Activated CD4-positive, alpha-beta T cell treated with anti-CD3 and anti-CD28 coated beads, Interleukin-2, amount 10 ng/mL, durations not matched to agents 7 days and 5 days (primary cell): ENCODE measurements around the gene ADH1B. TPM values are rescaled to one million over a fixed set of nuclear protein-coding genes. Genes with fewer than 3 reads are reported as not detected.
"Not testable (repeated sequence)": the region's sequence is repeated elsewhere in the genome, so short reads cannot be mapped to it uniquely, and the experiment has no call there.

ENCODE experiments used
- CTCF ChIA-PET: fragments of 350-600 bp; sonication (Branson Sonifier 250); formaldehyde crosslinking; loops from one replicate; lab custom pipeline; 2021; ENCODE audit warnings: antibody characterized with exemption; lab: Charles Lee
- POLR2A ChIA-PET: fragments of 350-600 bp; sonication (Branson Sonifier 250); formaldehyde crosslinking; loops from one replicate; lab custom pipeline; 2021; ENCODE audit warnings: antibody characterized with exemption; lab: Charles Lee
- DNase-seq: peaks from one replicate; pipeline ENCODE4 v3.0.0-alpha.2; 2020
- H3K27ac Mint-ChIP-seq: one replicate; pipeline ENCODE4 v1.8.0; 2021; ENCODE audit warnings: mild to moderate bottlenecking, moderate library complexity, mixed read lengths
- H3K27me3 Mint-ChIP-seq: one replicate; pipeline ENCODE4 v1.8.0; 2021; ENCODE audit warnings: mixed read lengths
- H3K36me3 Mint-ChIP-seq: one replicate; pipeline ENCODE4 v1.8.0; 2021; ENCODE audit warnings: low read depth, mixed read lengths
- H3K4me1 Mint-ChIP-seq: one replicate; pipeline ENCODE4 v1.8.0; 2021; ENCODE audit warnings: mixed read lengths
- H3K4me3 Mint-ChIP-seq: one replicate; pipeline ENCODE4 v1.8.0; 2021; ENCODE audit warnings: mild to moderate bottlenecking, moderate library complexity, mixed read lengths
- H3K9me3 Mint-ChIP-seq: one replicate; pipeline ENCODE4 v1.8.0; 2021; ENCODE audit warnings: mixed read lengths
- total RNA-seq, 2 experiments: library from RNA; stranded (reverse); gene quantifications; one replicate each; pipeline ENCODE4 v1.2.3, GENCODE V29; 2021

ADH1B gene
- total RNA-seq, result not detected

GRCh38 chr4:99321241-99322191 is at the start of gene ADH1B:
Gene ADH1B, minus strand, starts transcription at chr4:99321401. Its CDS starts 70 bp downstream, at chr4:99321331.
- H3K36me3 Mint-ChIP-seq, result no peaks in the 10 kb centered on the region
- no peaks in the 10 kb centered on the region for H3K9me3 Mint-ChIP-seq
- H3K27me3 Mint-ChIP-seq, result peaks cover 11% of the 10 kb centered on the region
- H3K4me1 Mint-ChIP-seq, result no peaks in the 10 kb centered on the region
- CTCF ChIA-PET, result no interaction called here
- H3K27ac Mint-ChIP-seq, result no peak within 1 kb of the TSS
- DNase-seq, result no peak
- H3K4me3 Mint-ChIP-seq, result no peak within 1 kb of the TSS
- POLR2A ChIA-PET, result no interaction called here

GRCh38 chr4:99367817-99368216 is 46.6 kb upstream of the ADH1B start:
- CTCF ChIA-PET, result interaction anchor here (0.7 kb wide), 1 partner anchor 77 kb away, joined by 3 read pairs; no protein-coding TSS in a partner anchor
- not testable (repeated sequence) for H3K4me3 Mint-ChIP-seq

GRCh38 chr4:99366491-99366890 is 45.3 kb upstream of the ADH1B start:
- Mint-ChIP-seq H3K27me3 (peaks cover 8% of the 10 kb centered on the region), H3K36me3 (no peaks in the 10 kb centered on the region), H3K27ac (no peak overlapping the region), H3K9me3 (no peaks in the 10 kb centered on the region), H3K4me1 (no peaks in the 10 kb centered on the region), H3K4me3 (no peak overlapping the region)
- no peak for DNase-seq
- ChIA-PET CTCF (interaction anchor here (1.2 kb wide), 1 partner anchor 13 kb away, joined by 3 read pairs; no protein-coding TSS in a partner anchor), POLR2A (no interaction called here)

More at GRCh38 chr4:99367817-99368216, 46.6 kb upstream of the ADH1B start:
- H3K9me3 Mint-ChIP-seq, H3K36me3 Mint-ChIP-seq, H3K27me3 Mint-ChIP-seq, H3K4me1 Mint-ChIP-seq, H3K27ac Mint-ChIP-seq, DNase-seq, POLR2A ChIA-PET: not testable (repeated sequence)

GRCh38 chr4:99362768-99363167 is 41.6 kb upstream of the ADH1B start:
- H3K4me1 Mint-ChIP-seq, result no peaks in the 10 kb centered on the region
- no peak overlapping the region for H3K27ac Mint-ChIP-seq
- H3K9me3 Mint-ChIP-seq, result no peaks in the 10 kb centered on the region
- H3K4me3 Mint-ChIP-seq, result no peak overlapping the region
- no peaks in the 10 kb centered on the region for H3K36me3 Mint-ChIP-seq
- ChIA-PET CTCF (no interaction called here), POLR2A (no interaction called here)
- DNase-seq, result no peak
- peaks cover 11% of the 10 kb centered on the region for H3K27me3 Mint-ChIP-seq

GRCh38 chr4:99361899-99362275 is 40.7 kb upstream of the ADH1B start:
- H3K9me3 Mint-ChIP-seq, result no peaks in the 10 kb centered on the region
- no peak overlapping the region for H3K27ac Mint-ChIP-seq
- no peaks in the 10 kb centered on the region for H3K4me1 Mint-ChIP-seq
- DNase-seq, result no peak
- POLR2A ChIA-PET, result no interaction called here
- H3K4me3 Mint-ChIP-seq, result no peak overlapping the region
- no peaks in the 10 kb centered on the region for H3K36me3 Mint-ChIP-seq
- peaks cover 11% of the 10 kb centered on the region for H3K27me3 Mint-ChIP-seq
- CTCF ChIA-PET, result no interaction called here

GRCh38 chr4:99361268-99361898 is 40.2 kb upstream of the ADH1B start:
- Mint-ChIP-seq H3K27me3 (peaks cover 14% of the 10 kb centered on the region), H3K36me3 (no peaks in the 10 kb centered on the region), H3K27ac (no peak overlapping the region), H3K9me3 (no peaks in the 10 kb centered on the region), H3K4me3 (no peak overlapping the region), H3K4me1 (peaks cover 4% of the 10 kb centered on the region)
- ChIA-PET CTCF (no interaction called here), POLR2A (no interaction called here)
- no peak for DNase-seq

GRCh38 chr4:99359480-99360204 is 38.4 kb upstream of the ADH1B start:
- POLR2A ChIA-PET, result no interaction called here
- H3K36me3 Mint-ChIP-seq, result no peaks in the 10 kb centered on the region
- peaks cover 15% of the 10 kb centered on the region for H3K27me3 Mint-ChIP-seq
- H3K9me3 Mint-ChIP-seq, result peaks cover 5% of the 10 kb centered on the region
- H3K4me3 Mint-ChIP-seq, result no peak overlapping the region
- CTCF ChIA-PET, result no interaction called here
- peaks cover 10% of the 10 kb centered on the region for H3K4me1 Mint-ChIP-seq
- no peak for DNase-seq
- H3K27ac Mint-ChIP-seq, result no peak overlapping the region

- DNase-seq, result no peak
- Mint-ChIP-seq H3K27me3 (peaks cover 12% of the 10 kb centered on the region), H3K9me3 (peaks cover 11% of the 10 kb centered on the region), H3K27ac (no peak overlapping the region), H3K4me1 (peaks cover 10% of the 10 kb centered on the region), H3K4me3 (no peak overlapping the region), H3K36me3 (no peaks in the 10 kb centered on the region)
- ChIA-PET POLR2A (no interaction called here), CTCF (no interaction called here)
Measured at GRCh38 chr4:99357948-99358347, 36.7 kb upstream of the ADH1B start.

GRCh38 chr4:99356992-99357391 is 35.8 kb upstream of the ADH1B start:
- Mint-ChIP-seq H3K9me3 (peaks cover 11% of the 10 kb centered on the region), H3K4me1 (peaks cover 10% of the 10 kb centered on the region), H3K27me3 (peaks cover 12% of the 10 kb centered on the region), H3K27ac (no peak overlapping the region), H3K4me3 (no peak overlapping the region), H3K36me3 (no peaks in the 10 kb centered on the region)
- CTCF ChIA-PET, result no interaction called here
- no peak for DNase-seq
- POLR2A ChIA-PET, result no interaction called here

GRCh38 chr4:99356149-99356548 is 34.9 kb upstream of the ADH1B start:
- H3K36me3 Mint-ChIP-seq, DNase-seq, POLR2A ChIA-PET, H3K27ac Mint-ChIP-seq, H3K4me3 Mint-ChIP-seq: not testable (repeated sequence)
- Mint-ChIP-seq H3K4me1 (peaks cover 10% of the 10 kb centered on the region), H3K27me3 (peaks cover 12% of the 10 kb centered on the region), H3K9me3 (peaks cover 11% of the 10 kb centered on the region)
- CTCF ChIA-PET, result interaction anchor here (0.6 kb wide), 1 partner anchor 1778 kb away, joined by 3 read pairs; no protein-coding TSS in a partner anchor

GRCh38 chr4:99352602-99353537 is 31.7 kb upstream of the ADH1B start, which contains the start of gene ADH1C:
Gene ADH1C, minus strand, starts transcription at chr4:99352746. Its CDS starts 71 bp downstream, at chr4:99352675.
- ChIA-PET CTCF (interaction anchor here (1.1 kb wide), 1 partner anchor 14 kb away, joined by 3 read pairs; no protein-coding TSS in a partner anchor), POLR2A (interaction anchor here (0.6 kb wide), 1 partner anchor 49 kb away, joined by 16 read pairs; no protein-coding TSS in a partner anchor)

GRCh38 chr4:99351487-99351886 is 30.3 kb upstream of the ADH1B start:
- Mint-ChIP-seq H3K9me3 (peaks cover 11% of the 10 kb centered on the region), H3K27ac (no peak overlapping the region), H3K4me1 (peaks cover 7% of the 10 kb centered on the region), H3K36me3 (no peaks in the 10 kb centered on the region), H3K4me3 (no peak overlapping the region), H3K27me3 (peaks cover 6% of the 10 kb centered on the region)
- ChIA-PET CTCF (no interaction called here), POLR2A (no interaction called here)
- DNase-seq, result no peak

More at GRCh38 chr4:99352602-99353537, 31.7 kb upstream of the ADH1B start, which contains the start of gene ADH1C:
- Mint-ChIP-seq H3K4me1 (peaks cover 10% of the 10 kb centered on the region), H3K27me3 (peaks cover 7% of the 10 kb centered on the region), H3K27ac (no peak within 1 kb of the TSS), H3K9me3 (peaks cover 11% of the 10 kb centered on the region), H3K36me3 (no peaks in the 10 kb centered on the region), H3K4me3 (no peak within 1 kb of the TSS)
- no peak for DNase-seq
